Endothelial cell of umbilical vein (primary cell): ENCODE measurements around the gene PALD1. TPM values are rescaled to one million over a fixed set of nuclear protein-coding genes. Genes with fewer than 3 reads are reported as not detected.

Experiments
- BruUV-seq: library from RNA; stranded (reverse); fragments of 400-500 nt; replicated peaks from 2 replicates; lab custom pipeline; 2021; lab: Mats Ljungman, UMichigan
- CTCF ChIA-PET: fragments of 300-600, 350-600 bp; sonication (Branson Sonifier 250); formaldehyde crosslinking; loops from one replicate; lab custom pipeline; 2021; ENCODE audit warnings: antibody characterized with exemption, inconsistent platforms; lab: Charles Lee
- POLR2A ChIA-PET: fragments of 300-600, 350-600 bp; sonication (Branson Sonifier 250); formaldehyde crosslinking; loops from one replicate; lab custom pipeline; 2021; ENCODE audit warnings: antibody characterized with exemption, inconsistent platforms; lab: Charles Lee
- DNase-seq: peaks from one replicate; pipeline ENCODE4 v3.0.0-alpha.2; 2011; ENCODE audit warnings: low read depth, low spot score
- FAIRE-seq: peaks from 2 replicates; lab custom pipeline; 2011; peaks lifted over from hg19 to GRCh38; lab: Jason Lieb, UNC
- H2AFZ ChIP-seq: 2 replicates; pipeline ENCODE4 v1.6.0; 2012; ENCODE audit warnings: low read depth, low read length, control low read depth, inconsistent platforms
- H3K27ac ChIP-seq: 2 replicates; pipeline ENCODE4 v1.5.1; 2011; ENCODE audit warnings: low read depth, mild to moderate bottlenecking, control low read depth, low read length, moderate library complexity; ENCODE audit not compliant: insufficient read depth
- H3K27me3 ChIP-seq, 2 experiments: 2 replicates each; pipeline versions ENCODE4 v1.6.0 to v1.6.1; 2011; ENCODE audit warnings: low read length in 2 of 2, mixed read lengths in 1 of 2; ENCODE audit not compliant: control insufficient read depth in 2 of 2, insufficient read depth in 2 of 2
- H3K36me3 ChIP-seq, 2 experiments: 2 replicates in 1 of 2; 3 replicates in 1 of 2; pipeline ENCODE4 v1.5.1; 2011; ENCODE audit warnings: low read length in 2 of 2, mild to moderate bottlenecking in 1 of 2, moderate library complexity in 1 of 2; ENCODE audit not compliant: control insufficient read depth in 2 of 2, insufficient read depth in 2 of 2; ENCODE audit errors: extremely low read depth in 1 of 2
- H3K4me1 ChIP-seq: 3 replicates; pipeline ENCODE4 v1.5.1; 2011; ENCODE audit warnings: mild to moderate bottlenecking, low read length; ENCODE audit not compliant: control insufficient read depth, insufficient read depth; ENCODE audit errors: extremely low read depth
- H3K4me2 ChIP-seq: 2 replicates; pipeline ENCODE4 v1.6.1; 2011; ENCODE audit warnings: low read length, control low read depth, mixed read lengths; ENCODE audit not compliant: insufficient read depth
- H3K4me3 ChIP-seq, 3 experiments: fragments of 200-600 bp in 1 of 3; sonication (generic), shearing (Covaris generic) in 1 of 3; replicated peaks in 1 of 3; 2 replicates each; pipeline ENCODE4 v1.5.1; 2011 to 2016; ENCODE audit warnings: control low read depth in 3 of 3, low read length in 3 of 3, mild to moderate bottlenecking in 2 of 3, inconsistent platforms in 1 of 3, low read depth in 1 of 3, moderate library complexity in 1 of 3; ENCODE audit not compliant: insufficient read depth in 1 of 3
- H3K79me2 ChIP-seq: 2 replicates; pipeline ENCODE4 v1.6.0; 2012; ENCODE audit warnings: low read length, inconsistent platforms; ENCODE audit not compliant: control insufficient read depth, insufficient read depth
- H3K9ac ChIP-seq: replicated peaks from 2 replicates; pipeline ENCODE3; 2011; ENCODE audit warnings: low read length, control low read depth; ENCODE audit not compliant: insufficient read depth; ENCODE audit errors: extremely low read depth
- H3K9me1 ChIP-seq: replicated peaks from 3 replicates; pipeline ENCODE4 v1.6.0; 2011; ENCODE audit warnings: mild to moderate bottlenecking, low read length; ENCODE audit not compliant: control insufficient read depth, insufficient read depth; ENCODE audit errors: extremely low read depth
- H3K9me3 ChIP-seq: replicated peaks from 2 replicates; pipeline ENCODE4 v1.5.1; 2012; ENCODE audit warnings: low read length, inconsistent platforms; ENCODE audit not compliant: control insufficient read depth, insufficient read depth
- H4K20me1 ChIP-seq: replicated peaks from 2 replicates; pipeline ENCODE3; 2011; ENCODE audit warnings: mild to moderate bottlenecking, low read length; ENCODE audit not compliant: control insufficient read depth, insufficient read depth; ENCODE audit errors: extremely low read depth
- CTCF ChIP-seq, 2 donors: IDR thresholded peaks; 1 replicate in 1 of 2; 2 replicates in 1 of 2; pipeline ENCODE4 v1.5.1; 2011; ENCODE audit warnings: low read length in 2 of 2, mild to moderate bottlenecking in 2 of 2, moderate library complexity in 2 of 2, control low read depth in 1 of 2, inconsistent platforms in 1 of 2, low read depth in 1 of 2; ENCODE audit not compliant: insufficient read depth in 1 of 2; ENCODE audit errors: extremely low read depth in 1 of 2
- EZH2 ChIP-seq: IDR thresholded peaks from 2 replicates; pipeline ENCODE4 v1.6.1; 2012; ENCODE audit warnings: borderline replicate concordance, low read depth, mild to moderate bottlenecking, moderate library complexity, low read length, inconsistent platforms; ENCODE audit not compliant: severe bottlenecking
- FOS ChIP-seq: IDR thresholded peaks from 2 replicates; pipeline ENCODE4 v1.6.1; 2011; ENCODE audit warnings: mild to moderate bottlenecking, low read length, moderate library complexity, borderline replicate concordance; ENCODE audit not compliant: insufficient read depth
- GATA2 ChIP-seq: IDR thresholded peaks from 2 replicates; pipeline ENCODE4 v1.7.0; 2011; ENCODE audit warnings: low read depth, mild to moderate bottlenecking, moderate library complexity, mixed read lengths, low read length; ENCODE audit not compliant: insufficient read length, insufficient read depth
- JUN ChIP-seq: IDR thresholded peaks from 2 replicates; pipeline ENCODE4 v1.6.1; 2011; ENCODE audit warnings: borderline replicate concordance, low read depth; ENCODE audit not compliant: insufficient read length, insufficient read depth
- MAX ChIP-seq: IDR thresholded peaks from 2 replicates; pipeline ENCODE4 v1.6.1; 2011; ENCODE audit not compliant: insufficient read depth, insufficient read length
- MYC ChIP-seq: IDR thresholded peaks from one replicate; pipeline ENCODE4 v1.6.1; 2011; ENCODE audit warnings: mild to moderate bottlenecking, low read depth, low read length
- POLR2A ChIP-seq: IDR thresholded peaks from 2 replicates; pipeline ENCODE4 v1.6.1; 2012; ENCODE audit warnings: low read depth, mild to moderate bottlenecking, control low read depth, low read length
- POLR2AphosphoS5 ChIP-seq: IDR thresholded peaks from 2 replicates; pipeline ENCODE4 v1.6.1; 2012; ENCODE audit warnings: low read depth, mild to moderate bottlenecking, control low read depth, low read length, moderate library complexity; ENCODE audit not compliant: insufficient read depth
- dilution Hi-C: fragments of 300-500 bp; cut with MboI; formaldehyde crosslinking; loops from one replicate; pipeline ENCODE4 v1.15.0; 2019; ENCODE audit warnings: low sequenced_read_pairs; ENCODE audit not compliant: extremely low pct_ligation_motif_present
- intact Hi-C: fragments of 100-400 bp; cut with micrococcal nuclease; formaldehyde crosslinking; loops from one replicate; pipeline ENCODE4 v1.10.0; 2022
- polyA plus RNA-seq, 4 experiments: library from polyadenylated mRNA; depleted of rRNA in 3 of 4; stranded (reverse) in 3 of 4; unstranded in 1 of 4; fragments of >200 nt; gene quantifications; 2 replicates each; pipeline versions ENCODE4 v1.2.1 to v1.2.3, GENCODE V29; 2011 to 2012; ENCODE audit warnings: missing spikeins in 1 of 4
- total RNA-seq: library from RNA; stranded (reverse); gene quantifications from 2 replicates; pipeline ENCODE4 v1.2.3, GENCODE V29; 2021

The PALD1 gene
- total and polyA plus RNA-seq, 2 donors (not counting 3 experiments of a cell fraction or from before 2014, with no cell fraction given), result 16.6 to 73.3 TPM

DNA sequence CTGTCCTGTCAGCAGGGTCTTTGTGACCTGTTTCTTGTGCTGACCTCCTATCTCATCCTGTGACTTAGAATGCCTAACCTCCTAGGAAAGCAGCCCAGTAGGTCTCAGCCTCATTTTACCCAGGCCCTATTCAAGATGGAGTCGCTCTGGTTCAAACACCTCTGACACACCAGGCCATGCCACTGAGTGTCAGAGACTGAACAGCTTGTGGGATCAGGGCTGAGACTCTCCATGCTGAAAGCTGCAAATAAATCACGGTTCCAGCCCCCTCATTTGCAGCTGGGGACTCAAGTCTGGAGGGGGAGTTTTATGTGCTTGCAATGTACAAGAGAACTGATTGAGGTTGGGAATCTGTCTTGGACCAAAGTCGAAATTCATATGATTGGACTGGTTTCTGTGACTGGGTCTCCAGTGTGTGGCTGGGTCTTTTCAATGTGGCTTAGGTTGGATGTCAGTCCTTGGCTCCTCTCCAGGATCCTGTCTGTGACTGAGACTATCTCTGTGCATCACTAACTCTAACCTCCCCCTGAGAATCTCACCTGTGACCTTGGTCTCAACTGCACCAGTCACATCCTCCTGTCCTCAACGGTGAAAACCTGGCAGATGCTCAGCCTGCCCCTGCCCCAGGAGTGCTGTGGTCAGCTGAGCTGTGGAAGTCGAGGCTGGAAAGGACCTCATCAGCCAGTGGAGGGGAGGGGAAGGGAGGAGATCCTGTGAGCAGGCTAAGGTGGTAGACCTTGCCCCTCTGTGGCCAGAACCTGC is 112.3 kb downstream of the PALD1 start:
- DNase-seq, result no peak
- dilution Hi-C loops (no loop called here), intact Hi-C loops (no loop called here)
- CTCF ChIA-PET, result no interaction called here
- H4K20me1 ChIP-seq, result no peaks in the 10 kb centered on the region
- no peak overlapping the region for H2AFZ ChIP-seq
- BruUV-seq, result no TSS peak
- no peaks in the 10 kb centered on the region for H3K79me2 ChIP-seq
- H3K9me3 ChIP-seq, result no peaks in the 10 kb centered on the region
- no peak overlapping the region for H3K4me2 ChIP-seq
- FAIRE-seq, result no peak
- no peaks in the 10 kb centered on the region for H3K9me1 ChIP-seq
- H3K27ac ChIP-seq, result no peak overlapping the region
- no peak overlapping the region for H3K4me3 ChIP-seq
- H3K4me1 ChIP-seq, result no peaks in the 10 kb centered on the region
- no peaks in the 10 kb centered on the region for H3K36me3 ChIP-seq
- POLR2A ChIA-PET, result no interaction called here
- H3K27me3 ChIP-seq, result peaks cover 1 to 6% of the 10 kb centered on the region in 2 experiments
- TF ChIP-seq GATA2 (no peak), MYC (no peak), EZH2 (no peak), FOS (no peak), MAX (no peak), JUN (no peak), CTCF (IDR thresholded peaks at IDR 0.05; ENCODE audit: extremely low read depth in 1 of 2, insufficient read depth in 1 of 2, low read depth in 1 of 2, low read length in 2 of 2) (no peak), POLR2A (no peak), POLR2AphosphoS5 (no peak)
- H3K9ac ChIP-seq, result no peak overlapping the region
